Left ventricle myocardium inferior (tissue), 1 donor: ENCODE results near the gene ZFYVE27. TPM values are rescaled to one million over a fixed set of nuclear protein-coding genes. Genes with fewer than 3 reads are reported as not detected.

Source experiments
- DNase-seq: peaks from one replicate; pipeline ENCODE4 v3.0.0-alpha.2; 2020
- H3K27ac ChIP-seq: fragments of 200-600 bp; replicated peaks from 2 replicates; pipeline ENCODE4 v1.8.0; 2021
- H3K27me3 ChIP-seq: fragments of 200-600 bp; 2 replicates; pipeline ENCODE4 v1.8.0; 2021; ENCODE audit warnings: low read depth
- H3K36me3 ChIP-seq: fragments of 200-600 bp; 2 replicates; pipeline ENCODE4 v1.8.0; 2021
- H3K4me1 ChIP-seq: fragments of 200-600 bp; 2 replicates; pipeline ENCODE4 v1.8.0; 2021
- H3K4me3 ChIP-seq: fragments of 200-600 bp; 2 replicates; pipeline ENCODE4 v1.8.0; 2021; ENCODE audit warnings: mild to moderate bottlenecking, moderate library complexity
- H3K9me3 ChIP-seq: fragments of 200-600 bp; replicated peaks from 2 replicates; pipeline ENCODE4 v1.8.0; 2021
- CTCF ChIP-seq: fragments of 200-600 bp; IDR thresholded peaks from 2 replicates; pipeline ENCODE4 v1.8.0; 2021; ENCODE audit warnings: antibody characterized with exemption, mild to moderate bottlenecking, borderline replicate concordance
- intact Hi-C: fragments of 100-400 bp; cut with micrococcal nuclease; formaldehyde crosslinking; loops from one replicate; pipeline ENCODE4 v1.11.0; 2022
- total RNA-seq: library from RNA; stranded (reverse); fragmentation: NEBNext Ultra II Directional; extraction: Animal tissue kit (Norgen Biotek cat#: 25700); gene quantifications from one replicate; pipeline ENCODE4 v1.2.1, GENCODE V29; 2021
- donor health status: DM: no; HTN: yes; CAD: no; lungs with severe emphysema.

The ZFYVE27 gene
- total RNA-seq, 1 donor from 2014 or later: 13.2 TPM

GRCh38 chr10:97798958-97799610 lies 62.2 kb downstream of the ZFYVE27 start:
- Histone ChIP-seq H3K4me1 (no peaks in the 10 kb centered on the region), H3K9me3 (peaks cover 16% of the 10 kb centered on the region), H3K36me3 (no peaks in the 10 kb centered on the region), H3K27ac (no peak overlapping the region), H3K27me3 (peaks cover 50% of the 10 kb centered on the region), H3K4me3 (no peak overlapping the region)
- intact Hi-C loops: loop anchor here (5.0 kb wide), 1 partner anchor 73 kb away; no protein-coding TSS in a partner anchor
- DNase-seq: no peak
- no peak for TF ChIP-seq CTCF

GRCh38 chr10:97800474-97800873 lies 63.5 kb downstream of the ZFYVE27 start:
- intact Hi-C loops: no loop called here
- TF ChIP-seq CTCF: no peak
- Histone ChIP-seq H3K36me3 (no peaks in the 10 kb centered on the region), H3K9me3 (peaks cover 16% of the 10 kb centered on the region), H3K27me3 (peaks cover 50% of the 10 kb centered on the region), H3K4me3 (no peak overlapping the region), H3K27ac (no peak overlapping the region), H3K4me1 (no peaks in the 10 kb centered on the region)
- DNase-seq: no peak

- Histone ChIP-seq H3K4me1 (no peaks in the 10 kb centered on the region), H3K27ac (no peak overlapping the region), H3K36me3 (no peaks in the 10 kb centered on the region), H3K4me3 (no peak overlapping the region), H3K9me3 (peaks cover 16% of the 10 kb centered on the region), H3K27me3 (peaks cover 50% of the 10 kb centered on the region)
- DNase-seq: no peak
- intact Hi-C loops: no loop called here
- no peak for TF ChIP-seq CTCF
Observed at GRCh38 chr10:97801422-97801821, 64.5 kb downstream of the ZFYVE27 start.

- H3K4me1 ChIP-seq: no peaks in the 10 kb centered on the region
- H3K27ac ChIP-seq: no peak overlapping the region
- DNase-seq: no peak
- H3K36me3 ChIP-seq: no peaks in the 10 kb centered on the region
- TF ChIP-seq CTCF: no peak
- intact Hi-C loops: no loop called here
- H3K9me3 ChIP-seq: no peaks in the 10 kb centered on the region
- peaks cover 16% of the 10 kb centered on the region for H3K27me3 ChIP-seq
- no peak overlapping the region for H3K4me3 ChIP-seq
Observed at GRCh38 chr10:97805096-97805884, 68.4 kb downstream of the ZFYVE27 start.

- no peaks in the 10 kb centered on the region for H3K36me3 ChIP-seq
- H3K4me1 ChIP-seq: no peaks in the 10 kb centered on the region
- intact Hi-C loops: no loop called here
- DNase-seq: no peak
- peaks cover 16% of the 10 kb centered on the region for H3K27me3 ChIP-seq
- no peak for TF ChIP-seq CTCF
- no peak overlapping the region for H3K27ac ChIP-seq
- H3K9me3 ChIP-seq: no peaks in the 10 kb centered on the region
- H3K4me3 ChIP-seq: no peak overlapping the region
Observed at GRCh38 chr10:97805949-97806348, 69.0 kb downstream of the ZFYVE27 start.
